Omental fat pad (tissue), 4 donors: ENCODE measurements around the gene WIPI1. TPM values are rescaled to one million over a fixed set of nuclear protein-coding genes. Genes with fewer than 3 reads are reported as not detected.

Source experiments
- ATAC-seq: fragments of 150-250 bp; one replicate; pipeline ENCODE4 v1.9.1; 2016; ENCODE audit warnings: mild to moderate bottlenecking, moderate library complexity; ENCODE audit not compliant: low FRiP score
- DNase-seq: peaks from one replicate; pipeline ENCODE4 v3.0.0-alpha.2; 2019; ENCODE audit warnings: low spot score
- CTCF ChIP-seq, 3 donors: fragments of 450-650 bp; IDR thresholded peaks; one replicate each; pipeline ENCODE4 v1.5.1; 2016 to 2017; ENCODE audit warnings: antibody characterized with exemption in 3 of 3, mild to moderate bottlenecking in 3 of 3, moderate library complexity in 2 of 3
- total RNA-seq, 4 donors: library from RNA; depleted of rRNA; stranded (reverse); fragments of >200 nt; gene quantifications; one replicate each; pipeline ENCODE4 v1.1.0, GENCODE V29; 2016

WIPI1 gene
- total RNA-seq, 4 donors from 2014 or later = 50.1 to 101 (median 60.2) TPM

- DNase-seq (no peak), ATAC-seq (no peak)
- no peak for TF ChIP-seq CTCF (IDR thresholded peaks at IDR 0.05)
Observed at GRCh38 chr17:68384471-68384870, 72.8 kb downstream of the WIPI1 start.

GRCh38 chr17:68383443-68384321 lies 73.6 kb downstream of the WIPI1 start:
- no peak for TF ChIP-seq CTCF (IDR thresholded peaks at IDR 0.05)
- no peak for ATAC-seq
- no peak for DNase-seq

GRCh38 chr17:68383120-68383442 lies 74.2 kb downstream of the WIPI1 start:
- no peak for TF ChIP-seq CTCF (IDR thresholded peaks at IDR 0.05)
- DNase-seq = no peak

GRCh38 chr17:68382582-68383085 lies 74.7 kb downstream of the WIPI1 start:
- no peak for ATAC-seq
- no peak for TF ChIP-seq CTCF (IDR thresholded peaks at IDR 0.05)

More at GRCh38 chr17:68383120-68383442, 74.2 kb downstream of the WIPI1 start:
- no peak for ATAC-seq

GRCh38 chr17:68381076-68381900 lies 76.0 kb downstream of the WIPI1 start:
- ATAC-seq (no peak), DNase-seq (no peak)
- TF ChIP-seq CTCF (IDR thresholded peaks at IDR 0.05) = no peak

More at GRCh38 chr17:68382582-68383085, 74.7 kb downstream of the WIPI1 start:
- no peak for DNase-seq

GRCh38 chr17:68379692-68380677 lies 77.3 kb downstream of the WIPI1 start:
- TF ChIP-seq CTCF (IDR thresholded peaks at IDR 0.05) = no peak
- ATAC-seq (no peak), DNase-seq (no peak)
